Adrenal gland (tissue), 12 donors: ENCODE results near the gene ZNF43. TPM values are rescaled to one million over a fixed set of nuclear protein-coding genes. Genes with fewer than 3 reads are reported as not detected.
"Not testable (repeated sequence)": the region's sequence is repeated elsewhere in the genome, so short reads cannot be mapped to it uniquely, and the experiment has no call there.

Experiments
- DNase-seq, 7 donors: peaks; one replicate each; pipeline ENCODE4 v3.0.0-alpha.2; 2019 to 2020
- H3K27ac ChIP-seq, 5 donors: fragments of 200-600 bp; sonication (generic) in 4 of 5; 1 replicate in 3 of 5; 2 replicates in 2 of 5; pipeline versions ENCODE4 v1.5.1 to v1.8.0; 2016 to 2020; ENCODE audit warnings: mild to moderate bottlenecking in 1 of 5
- H3K27me3 ChIP-seq: fragments of 200-600 bp; 2 replicates; pipeline ENCODE4 v1.8.0; 2021
- H3K36me3 ChIP-seq, 2 donors: fragments of 200-600 bp; replicated peaks in 1 of 2; 1 replicate in 1 of 2; 2 replicates in 1 of 2; pipeline versions ENCODE4 v1.5.1 to v1.8.0; 2018 to 2022
- H3K4me1 ChIP-seq, 2 donors: fragments of 200-600 bp; replicated peaks in 1 of 2; 1 replicate in 1 of 2; 2 replicates in 1 of 2; pipeline versions ENCODE4 v1.5.1 to v1.8.0; 2018 to 2021
- H3K4me3 ChIP-seq, 4 donors: fragments of 200-600 bp; sonication (generic) in 3 of 4; one replicate each; pipeline ENCODE4 v1.5.1; 2016 to 2018
- H3K9me3 ChIP-seq, 3 donors: fragments of 200-600 bp; sonication (generic) in 1 of 3; replicated peaks in 1 of 3; 1 replicate in 2 of 3; 2 replicates in 1 of 3; pipeline versions ENCODE4 v1.5.1 to v1.8.0; 2016 to 2021
- CTCF ChIP-seq, 6 experiments: fragments of 450-650 bp in 4 of 6; fragments of 200-600 bp in 2 of 6; sonication (generic) in 1 of 6; IDR thresholded peaks; 1 replicate in 5 of 6; 2 replicates in 1 of 6; pipeline versions ENCODE4 v1.5.1 to v1.8.0; 2016 to 2021; ENCODE audit warnings: antibody characterized with exemption in 6 of 6, mild to moderate bottlenecking in 2 of 6, moderate library complexity in 1 of 6
- POLR2A ChIP-seq, 2 donors: fragments of 450-650 bp; IDR thresholded peaks; one replicate each; pipeline ENCODE4 v1.6.1; 2017; ENCODE audit warnings: antibody characterized with exemption in 2 of 2, mild to moderate bottlenecking in 2 of 2, moderate library complexity in 1 of 2
- WGBS, 4 donors: extraction: QIAGEN DNeasy Blood & Tissue Kit in 2 of 4; methylation state at CpG; one replicate each; pipeline versions ENCODE4 v1.1.5 to v1.1.7; 2013 to 2017; 5-methylcytosine and 5-hydroxymethylcytosine counted together
- intact Hi-C, 2 donors: fragments of 100-400 bp; cut with DNase I; formaldehyde crosslinking; loops; one replicate each; pipeline versions ENCODE4 v1.14.1 to v1.15.0; 2022 to 2023
- polyA plus RNA-seq, 3 donors: library from polyadenylated mRNA; stranded (reverse); fragments of 200-250 nt in 2 of 3; fragments of 350-450 nt in 1 of 3; fragmentation: Illumina TruSeq in 1 of 3; extraction: RNeasy Lipid Tissue Mini Kit (QIAGEN cat#74804) in 1 of 3; gene quantifications; one replicate each; pipeline ENCODE4 v1.2.3, GENCODE V29; 2013 to 2014
- total RNA-seq, 9 donors: library from RNA; depleted of rRNA in 4 of 9; stranded (reverse); fragments of >200 nt in 4 of 9; fragments of 120-200 nt in 1 of 9; fragmentation: NEBNext Ultra II Directional in 1 of 9; extraction: Animal tissue kit (Norgen Biotek cat#: 25700) in 1 of 9; gene quantifications; one replicate each; pipeline versions ENCODE4 v1.1.0 to v1.2.4, GENCODE V29; 2013 to 2023
- donor health status: healthy with polysubstance abuse.
- donor health status: Bipolar disorder and iron deficiency.
- donor health status: DM: yes; HTN: yes; CAD: no.
- donor health status: DM: no; HTN: no; CAD: no.
- donor health status: DM: no; HTN: no; CAD: no.
- donor health status: DM: yes; HTN: yes; CAD: no.

ZNF43 gene
- total and polyA plus RNA-seq, 12 donors = 4.6 to 31.7 (median 16.9) TPM

GRCh38 chr19:21767065-21767800, 68.7 kb downstream of the ZNF43 start, which contains the start of gene ZNF100:
Gene ZNF100, minus strand, starts transcription at chr19:21767579. Its CDS starts 150 bp downstream, at chr19:21767429.
- Histone ChIP-seq H3K4me1 (peaks cover 14 to 15% of the 10 kb centered on the region in 2 donors), H3K27ac (peak within 1 kb of the TSS; percentile 31 to 92 (median 86)), H3K36me3 (peaks cover 0 to 17% of the 10 kb centered on the region in 2 donors), H3K27me3 (no peaks in the 10 kb centered on the region), H3K4me3 (peak within 1 kb of the TSS; percentile 41 to 99 (median 78)), H3K9me3 (no peaks in the 10 kb centered on the region)
- 0% methylated on average over 8 to 35 of the region's 35 CpGs for WGBS, 4 donors
- TF ChIP-seq POLR2A (IDR thresholded peaks at IDR 0.05) (peak; percentile 13 to 76), CTCF (IDR thresholded peaks at IDR 0.05) (no peak)
- peak; percentile 88 to 97 (median 95) for DNase-seq
- intact Hi-C loops = no loop called here

GRCh38 chr19:21766705-21767064, 69.3 kb downstream of the ZNF43 start:
- WGBS, 4 donors = 0 to 1% (median 1%) methylated on average over 19 of the region's 19 CpGs
- H3K4me3 ChIP-seq = peak overlapping the region in 3 of 4 donors; percentile 41 to 92 (median 64)
- H3K27ac ChIP-seq = peak overlapping the region in 4 of 5 donors; percentile 78 to 92 (median 88)
- H3K36me3 ChIP-seq = peaks cover 0 to 18% of the 10 kb centered on the region in 2 donors
- peaks cover 14 to 15% of the 10 kb centered on the region in 2 donors for H3K4me1 ChIP-seq
- DNase-seq = peak in 2 of 7 donors; percentile 10 to 14
- H3K27me3 ChIP-seq, H3K9me3 ChIP-seq, intact Hi-C loops: not testable (repeated sequence)

GRCh38 chr19:21765151-21765550, 70.8 kb downstream of the ZNF43 start:
- H3K36me3 ChIP-seq = peaks cover 0 to 23% of the 10 kb centered on the region in 2 donors
- H3K4me1 ChIP-seq = peaks cover 14 to 15% of the 10 kb centered on the region in 2 donors
- no peak overlapping the region for H3K4me3 ChIP-seq
- no peak overlapping the region for H3K27ac ChIP-seq
- H3K27me3 ChIP-seq = no peaks in the 10 kb centered on the region
- DNase-seq = no peak
- intact Hi-C loops = no loop called here
- no peaks in the 10 kb centered on the region for H3K9me3 ChIP-seq
- TF ChIP-seq POLR2A (IDR thresholded peaks at IDR 0.05) = no peak
- no peak for TF ChIP-seq CTCF (IDR thresholded peaks at IDR 0.05)

GRCh38 chr19:21761547-21761946, 74.4 kb downstream of the ZNF43 start:
- H3K4me3 ChIP-seq, intact Hi-C loops, H3K27me3 ChIP-seq, DNase-seq, H3K27ac ChIP-seq, H3K9me3 ChIP-seq: not testable (repeated sequence)
- 38 to 76% (median 48%) methylated on average over 2 of the region's 2 CpGs for WGBS, 4 donors
- peaks cover 13 to 14% of the 10 kb centered on the region in 2 donors for H3K4me1 ChIP-seq
- H3K36me3 ChIP-seq = peaks cover 0 to 32% of the 10 kb centered on the region in 2 donors

- whole genome bisulfite sequencing, 4 donors = 87 to 95% (median 91%) methylated on average over 3 of the region's 3 CpGs
- peaks cover 0 to 28% of the 10 kb centered on the region in 2 donors for H3K36me3 ChIP-seq
These were observed 77.7 kb downstream of the ZNF43 start for GRCh38 chr19:21758296-21758695.

GRCh38 chr19:21755555-21755954, 80.4 kb downstream of the ZNF43 start:
- H3K9me3 ChIP-seq, H3K4me3 ChIP-seq, H3K27me3 ChIP-seq, DNase-seq, H3K27ac ChIP-seq, intact Hi-C loops: not testable (repeated sequence)
- H3K4me1 ChIP-seq = peaks cover 7 to 11% of the 10 kb centered on the region in 2 donors
- H3K36me3 ChIP-seq = peaks cover 0 to 28% of the 10 kb centered on the region in 2 donors

More at GRCh38 chr19:21758296-21758695, 77.7 kb downstream of the ZNF43 start:
- no peak for DNase-seq
- TF ChIP-seq POLR2A (IDR thresholded peaks at IDR 0.05) (no peak), CTCF (IDR thresholded peaks at IDR 0.05) (no peak)
- H3K27me3 ChIP-seq = no peaks in the 10 kb centered on the region
- no peaks in the 10 kb centered on the region for H3K9me3 ChIP-seq
- no peaks in the 10 kb centered on the region for H3K4me1 ChIP-seq
- intact Hi-C loops = no loop called here
- H3K4me3 ChIP-seq = no peak overlapping the region
- no peak overlapping the region for H3K27ac ChIP-seq
